HG03442 (cell line): ENCODE measurements around the gene PRDM16.

Experiments
- ATAC-seq: cut with Tn5 transposase; IDR thresholded peaks from one replicate; pipeline ENCODE4 v1.9.1; 2021; ENCODE audit warnings: mild to moderate bottlenecking, moderate library complexity; ENCODE audit not compliant: unreplicated experiment

PRDM16 gene

GRCh38 chr1:3434406-3435110 is 365.6 kb downstream of the PRDM16 start:
- no peak for ATAC-seq

GRCh38 chr1:3435666-3436065 is 366.7 kb downstream of the PRDM16 start:
- no peak for ATAC-seq

- no peak for ATAC-seq
These were observed 367.4 kb downstream of the PRDM16 start for GRCh38 chr1:3436451-3436850.

- ATAC-seq, result no peak
These were observed 367.9 kb downstream of the PRDM16 start for GRCh38 chr1:3436901-3437300.

GRCh38 chr1:3438661-3439180 is 369.7 kb downstream of the PRDM16 start:
- ATAC-seq, result no peak

- no peak for ATAC-seq
These were observed 370.6 kb downstream of the PRDM16 start for GRCh38 chr1:3439346-3440299.

GRCh38 chr1:3440300-3440681 is 371.3 kb downstream of the PRDM16 start:
- ATAC-seq, result no peak

- no peak for ATAC-seq
These were observed 371.9 kb downstream of the PRDM16 start for GRCh38 chr1:3440711-3441409.

GRCh38 chr1:3441410-3441847 is 372.4 kb downstream of the PRDM16 start:
- no peak for ATAC-seq

GRCh38 chr1:3441880-3442279 is 372.9 kb downstream of the PRDM16 start:
- ATAC-seq, result no peak

- ATAC-seq, result no peak
These were observed 373.3 kb downstream of the PRDM16 start for GRCh38 chr1:3442331-3442730.

- ATAC-seq, result no peak
These were observed 373.9 kb downstream of the PRDM16 start for GRCh38 chr1:3442901-3443300.

- ATAC-seq, result no peak
These were observed 374.8 kb downstream of the PRDM16 start for GRCh38 chr1:3443807-3444206.

- ATAC-seq, result no peak
These were observed 375.3 kb downstream of the PRDM16 start for GRCh38 chr1:3444298-3444697.

- ATAC-seq, result no peak
These were observed 375.7 kb downstream of the PRDM16 start for GRCh38 chr1:3444736-3445135.

- ATAC-seq, result no peak
These were observed 381.3 kb downstream of the PRDM16 start for GRCh38 chr1:3450202-3450863.

GRCh38 chr1:3450983-3451382 is 382.0 kb downstream of the PRDM16 start:
- no peak for ATAC-seq

- ATAC-seq, result no peak
These were observed 383.2 kb downstream of the PRDM16 start for GRCh38 chr1:3451994-3452865.

GRCh38 chr1:3452866-3453175 is 383.8 kb downstream of the PRDM16 start:
- no peak for ATAC-seq

- ATAC-seq, result no peak
These were observed 384.3 kb downstream of the PRDM16 start for GRCh38 chr1:3453203-3453761.
